Stomach (tissue), 9 donors: Measurements from ENCODE around the gene NAT9. TPM values are rescaled to one million over a fixed set of nuclear protein-coding genes. Genes with fewer than 3 reads are reported as not detected.

ENCODE experiments used
- DNase-seq, 2 donors: peaks; one replicate each; pipeline versions ENCODE4 v3.0.0 to v3.0.0-alpha.2; 2013 to 2019
- H3K27ac ChIP-seq, 5 donors: fragments of 200-600 bp in 4 of 5; sonication (generic) in 4 of 5; one replicate each; pipeline ENCODE4 v1.5.1; 2013 to 2019; ENCODE audit warnings: mild to moderate bottlenecking in 1 of 5, moderate library complexity in 1 of 5
- H3K27me3 ChIP-seq, 3 donors: fragments of 200-600 bp; sonication (generic); one replicate each; pipeline ENCODE4 v1.5.1; 2017 to 2019; ENCODE audit warnings: mixed run types in 1 of 3
- H3K36me3 ChIP-seq, 4 donors: fragments of 200-600 bp; sonication (generic); 1 replicate in 3 of 4; 2 replicates in 1 of 4; pipeline ENCODE4 v1.5.1; 2016 to 2019
- H3K4me1 ChIP-seq, 4 donors: fragments of 200-600 bp; sonication (generic); one replicate each; pipeline ENCODE4 v1.5.1; 2016 to 2019
- H3K4me3 ChIP-seq, 4 donors: fragments of 200-600 bp; sonication (generic) in 3 of 4; one replicate each; pipeline ENCODE4 v1.5.1; 2016 to 2019; ENCODE audit warnings: mild to moderate bottlenecking in 1 of 4
- H3K9me3 ChIP-seq, 4 donors: fragments of 200-600 bp; sonication (generic); one replicate each; pipeline ENCODE4 v1.5.1; 2016 to 2019
- CTCF ChIP-seq, 7 experiments: fragments of 450-650 bp in 4 of 7; fragments of 200-600 bp in 3 of 7; sonication (generic) in 3 of 7; IDR thresholded peaks; one replicate each; pipeline ENCODE4 v1.5.1; 2016 to 2019; ENCODE audit warnings: antibody characterized with exemption in 7 of 7, control low read depth in 2 of 7, mild to moderate bottlenecking in 1 of 7
- EP300 ChIP-seq: sonication (generic); formaldehyde crosslinking; IDR thresholded peaks from one replicate; pipeline ENCODE4 v1.6.1; 2017; ENCODE audit warnings: antibody characterized with exemption
- POLR2A ChIP-seq, 4 donors: fragments of 450-650 bp; IDR thresholded peaks; one replicate each; pipeline ENCODE4 v1.6.1; 2016; ENCODE audit warnings: antibody characterized with exemption in 4 of 4, control low read depth in 2 of 4, mild to moderate bottlenecking in 1 of 4, moderate library complexity in 1 of 4
- POLR2AphosphoS5 ChIP-seq, 3 donors: sonication (generic); formaldehyde crosslinking; IDR thresholded peaks; one replicate each; pipeline ENCODE4 v1.6.1; 2016; ENCODE audit warnings: antibody characterized with exemption in 3 of 3
- WGBS, 5 donors: extraction: QIAGEN DNeasy Blood & Tissue Kit in 3 of 5; methylation state at CpG; one replicate each; pipeline versions ENCODE4 v1.1.5 to v1.1.7; 2013 to 2018; 5-methylcytosine and 5-hydroxymethylcytosine counted together
- intact Hi-C: fragments of 100-400 bp; cut with DNase I; formaldehyde crosslinking; loops from one replicate; pipeline ENCODE4 v1.15.1; 2023; ENCODE audit warnings: low total_unique reads
- polyA plus RNA-seq, 3 donors: library from polyadenylated mRNA; stranded (reverse); fragments of 200-250 nt; gene quantifications; one replicate each; pipeline ENCODE4 v1.2.3, GENCODE V29; 2013
- total RNA-seq, 5 donors: library from RNA; depleted of rRNA; stranded (reverse); fragments of >200 nt; gene quantifications; one replicate each; pipeline versions ENCODE4 v1.1.0 to v1.2.3, GENCODE V29; 2014 to 2016
- donor health status: healthy with polysubstance abuse.
- donor health status: Bipolar disorder and iron deficiency.
- donor health status: healthy.

Gene NAT9
- total and polyA plus RNA-seq, 8 donors = 14.5 to 33.5 (median 21.9) TPM

GRCh38 chr17:74769266-74769855 is 6.8 kb downstream of the NAT9 start:
- peaks cover 31 to 72% (median 69%) of the 10 kb centered on the region in 4 donors for H3K36me3 ChIP-seq

GRCh38 chr17:74768763-74769114 is 7.4 kb downstream of the NAT9 start:
- no peak for DNase-seq
- Histone ChIP-seq H3K27ac (peak overlapping the region; percentile 47 to 78 (median 74)), H3K4me3 (no peak overlapping the region), H3K9me3 (no peaks in the 10 kb centered on the region), H3K36me3 (peaks cover 29 to 74% (median 71%) of the 10 kb centered on the region in 4 donors), H3K4me1 (peaks cover 36 to 52% (median 42%) of the 10 kb centered on the region in 4 donors), H3K27me3 (no peaks in the 10 kb centered on the region)
- WGBS, 5 donors = 60 to 82% (median 65%) methylated on average over 7 of the region's 7 CpGs
- TF ChIP-seq POLR2AphosphoS5 (IDR thresholded peaks at IDR 0.05) (no peak), POLR2A (IDR thresholded peaks at IDR 0.05) (no peak), CTCF (IDR thresholded peaks at IDR 0.05) (no peak), EP300 (no peak)
- intact Hi-C loops = no loop called here

More at GRCh38 chr17:74769266-74769855, 6.8 kb downstream of the NAT9 start:
- WGBS, 5 donors = 33 to 52% (median 38%) methylated on average over 5 to 6 of the region's 6 CpGs
- intact Hi-C loops = no loop called here
- Histone ChIP-seq H3K4me3 (no peak overlapping the region), H3K9me3 (no peaks in the 10 kb centered on the region), H3K4me1 (peaks cover 33 to 46% (median 37%) of the 10 kb centered on the region in 4 donors), H3K27ac (peak overlapping the region in 4 of 5 donors; percentile 69 to 78 (median 76)), H3K27me3 (no peaks in the 10 kb centered on the region)
- no peak for DNase-seq
- TF ChIP-seq CTCF (IDR thresholded peaks at IDR 0.05) (no peak), POLR2A (IDR thresholded peaks at IDR 0.05) (no peak), POLR2AphosphoS5 (IDR thresholded peaks at IDR 0.05) (no peak), EP300 (no peak)

GRCh38 chr17:74768069-74768762 is 7.9 kb downstream of the NAT9 start:
- intact Hi-C loops = no loop called here
- H3K4me1 ChIP-seq = peaks cover 42 to 57% (median 48%) of the 10 kb centered on the region in 4 donors
- DNase-seq = peak in 1 of 2 donors; percentile 89
- H3K4me3 ChIP-seq = no peak overlapping the region
- H3K36me3 ChIP-seq = peaks cover 24 to 70% (median 69%) of the 10 kb centered on the region in 4 donors
- TF ChIP-seq EP300 = no peak
- peak in 2 of 3 donors; percentile 35 to 68 for TF ChIP-seq POLR2AphosphoS5 (IDR thresholded peaks at IDR 0.05)
- H3K27me3 ChIP-seq = no peaks in the 10 kb centered on the region
- 37 to 56% (median 38%) methylated on average over 15 to 17 of the region's 17 CpGs for WGBS, 5 donors
- peak overlapping the region; percentile 47 to 78 (median 74) for H3K27ac ChIP-seq
- H3K9me3 ChIP-seq = no peaks in the 10 kb centered on the region

- Histone ChIP-seq H3K27me3 (no peaks in the 10 kb centered on the region), H3K27ac (peak overlapping the region; percentile 47 to 78 (median 74)), H3K4me3 (no peak overlapping the region), H3K9me3 (no peaks in the 10 kb centered on the region), H3K36me3 (peaks cover 13 to 60% (median 58%) of the 10 kb centered on the region in 4 donors), H3K4me1 (peaks cover 47 to 68% (median 55%) of the 10 kb centered on the region in 4 donors)
- intact Hi-C loops = no loop called here
- TF ChIP-seq POLR2A (IDR thresholded peaks at IDR 0.05) (no peak), EP300 (no peak), CTCF (IDR thresholded peaks at IDR 0.05) (no peak), POLR2AphosphoS5 (IDR thresholded peaks at IDR 0.05) (no peak)
- DNase-seq = peak in 1 of 2 donors; percentile 67
- 45 to 61% (median 60%) methylated on average over 9 to 10 of the region's 10 CpGs for WGBS, 5 donors
Measured at GRCh38 chr17:74767111-74767516, 9.0 kb downstream of the NAT9 start.
